ENCODE measurements around the gene TMEM272. TPM values are rescaled to one million over a fixed set of nuclear protein-coding genes. Genes with fewer than 3 reads are reported as not detected.

The TMEM272 gene
- total RNA-seq, 1 experiment from 2014 or later = not detected

DNA sequence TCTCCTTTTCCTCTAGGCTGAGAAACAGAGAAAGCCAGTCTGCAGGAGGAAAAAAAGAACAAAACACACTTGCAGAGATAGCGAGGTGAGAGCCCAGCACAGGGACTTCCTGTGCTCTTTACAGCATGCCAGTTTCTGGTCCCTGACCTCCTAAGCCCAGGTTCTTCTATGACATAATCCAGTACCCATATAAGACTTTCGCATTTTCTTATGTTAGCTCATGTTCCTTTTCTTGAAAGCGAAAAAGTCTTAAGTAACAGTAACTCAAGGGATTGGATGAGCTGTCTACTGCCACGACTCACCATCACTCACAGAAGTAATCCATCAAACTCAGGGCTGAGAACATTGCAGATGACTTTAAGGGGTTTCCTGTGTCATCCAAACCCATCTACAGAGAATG, 34.2 kb upstream of the TMEM272 start:
- Mint-ChIP-seq H3K27ac (ENCODE audit: low read depth, unreplicated experiment) (no peak overlapping the region), H3K27me3 (ENCODE audit: insufficient read depth, unreplicated experiment) (peaks cover 12% of the 10 kb centered on the region)
- CTCF ChIA-PET = interaction anchor here (0.5 to 1.1 kb wide), 2 partner anchors 50 to 80 kb away, joined by 3 read pairs; no protein-coding TSS in a partner anchor

DNA sequence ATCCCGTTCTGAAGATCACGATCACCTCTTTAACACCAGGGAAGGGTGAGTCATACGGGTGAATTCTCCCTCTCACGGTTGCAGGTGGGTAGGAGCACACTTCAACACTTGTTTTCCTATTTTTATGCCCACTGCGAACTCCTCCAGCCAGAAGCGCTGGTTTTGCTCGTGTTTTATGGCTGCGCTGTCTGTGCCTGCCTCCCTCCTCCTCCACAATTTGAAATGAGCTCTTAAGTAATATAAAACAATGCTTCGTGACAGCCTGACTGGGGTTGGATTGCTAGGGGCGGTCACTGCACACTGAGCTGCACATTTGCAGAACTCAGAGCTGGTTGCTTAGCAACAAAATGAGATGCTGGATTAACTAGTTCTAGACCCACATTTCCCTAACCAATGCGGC, 29.7 kb upstream of the TMEM272 start:
- intact Hi-C loops (cut with micrococcal nuclease) = no loop called here
- POLR2A ChIA-PET = interaction anchor here (0.7 kb wide), 1 partner anchor 138 kb away, joined by 4 read pairs; the partner anchor contains the start of gene ALG11
- Mint-ChIP-seq H3K27me3 (ENCODE audit: insufficient read depth, unreplicated experiment) (peaks cover 20% of the 10 kb centered on the region), H3K27ac (ENCODE audit: low read depth, unreplicated experiment) (no peak overlapping the region), H3K4me3 (ENCODE audit: unreplicated experiment) (no peak overlapping the region), H3K4me1 (ENCODE audit: insufficient read depth, unreplicated experiment) (no peaks in the 10 kb centered on the region), H3K9me3 (ENCODE audit: unreplicated experiment) (no peaks in the 10 kb centered on the region), H3K36me3 (ENCODE audit: insufficient read depth, unreplicated experiment) (no peaks in the 10 kb centered on the region)
- BruUV-seq (replicated peaks) = no TSS peak
- TF ChIP-seq, protein P1, sequence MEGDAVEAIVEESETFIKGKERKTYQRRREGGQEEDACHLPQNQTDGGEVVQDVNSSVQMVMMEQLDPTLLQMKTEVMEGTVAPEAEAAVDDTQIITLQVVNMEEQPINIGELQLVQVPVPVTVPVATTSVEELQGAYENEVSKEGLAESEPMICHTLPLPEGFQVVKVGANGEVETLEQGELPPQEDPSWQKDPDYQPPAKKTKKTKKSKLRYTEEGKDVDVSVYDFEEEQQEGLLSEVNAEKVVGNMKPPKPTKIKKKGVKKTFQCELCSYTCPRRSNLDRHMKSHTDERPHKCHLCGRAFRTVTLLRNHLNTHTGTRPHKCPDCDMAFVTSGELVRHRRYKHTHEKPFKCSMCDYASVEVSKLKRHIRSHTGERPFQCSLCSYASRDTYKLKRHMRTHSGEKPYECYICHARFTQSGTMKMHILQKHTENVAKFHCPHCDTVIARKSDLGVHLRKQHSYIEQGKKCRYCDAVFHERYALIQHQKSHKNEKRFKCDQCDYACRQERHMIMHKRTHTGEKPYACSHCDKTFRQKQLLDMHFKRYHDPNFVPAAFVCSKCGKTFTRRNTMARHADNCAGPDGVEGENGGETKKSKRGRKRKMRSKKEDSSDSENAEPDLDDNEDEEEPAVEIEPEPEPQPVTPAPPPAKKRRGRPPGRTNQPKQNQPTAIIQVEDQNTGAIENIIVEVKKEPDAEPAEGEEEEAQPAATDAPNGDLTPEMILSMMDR (IDR thresholded peaks at IDR 0.05; ENCODE audit: unreplicated experiment) = no peak
- no peak for DNase-seq (ENCODE audit: unreplicated experiment)
- CTCF ChIA-PET = interaction anchor here (0.8 to 2.4 kb wide), 5 partner anchors 10 to 253 kb away, joined by 3 to 9 read pairs (median 3); no protein-coding TSS in a partner anchor

More for the DNA sequence above, 34.2 kb upstream of the TMEM272 start:
- BruUV-seq (replicated peaks) = no TSS peak
- POLR2A ChIA-PET = no interaction called here
- Mint-ChIP-seq H3K4me1 (ENCODE audit: insufficient read depth, unreplicated experiment) (no peaks in the 10 kb centered on the region), H3K36me3 (ENCODE audit: insufficient read depth, unreplicated experiment) (no peaks in the 10 kb centered on the region), H3K9me3 (ENCODE audit: unreplicated experiment) (no peaks in the 10 kb centered on the region), H3K4me3 (ENCODE audit: unreplicated experiment) (no peak overlapping the region)
- intact Hi-C loops (cut with micrococcal nuclease) = no loop called here
- no peak for DNase-seq (ENCODE audit: unreplicated experiment)
- TF ChIP-seq, protein P1 (IDR thresholded peaks at IDR 0.05; ENCODE audit: unreplicated experiment) = no peak

DNA sequence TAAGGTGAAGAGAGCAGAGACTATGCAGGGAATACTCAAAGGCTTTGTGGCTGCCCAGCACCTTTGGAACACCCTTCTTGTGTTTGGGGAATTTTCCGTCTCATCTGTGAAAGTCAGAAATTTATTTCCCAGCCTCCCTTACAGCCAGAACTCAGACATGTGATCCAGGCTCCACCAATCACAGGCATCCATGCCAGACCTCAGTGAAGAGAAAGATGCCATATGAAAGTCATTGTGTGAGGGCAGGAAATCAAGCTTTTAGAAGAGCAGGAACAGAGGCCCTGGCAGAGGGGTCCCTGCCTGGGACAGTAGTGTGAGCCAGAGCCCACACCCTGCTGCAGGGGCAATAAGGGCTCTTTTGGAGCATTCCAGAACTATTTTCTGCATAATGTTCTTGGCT, 28.9 kb upstream of the TMEM272 start:
- intact Hi-C loops (cut with micrococcal nuclease) = no loop called here
- no peak overlapping the region for H3K4me3 Mint-ChIP-seq (ENCODE audit: unreplicated experiment)

DNA sequence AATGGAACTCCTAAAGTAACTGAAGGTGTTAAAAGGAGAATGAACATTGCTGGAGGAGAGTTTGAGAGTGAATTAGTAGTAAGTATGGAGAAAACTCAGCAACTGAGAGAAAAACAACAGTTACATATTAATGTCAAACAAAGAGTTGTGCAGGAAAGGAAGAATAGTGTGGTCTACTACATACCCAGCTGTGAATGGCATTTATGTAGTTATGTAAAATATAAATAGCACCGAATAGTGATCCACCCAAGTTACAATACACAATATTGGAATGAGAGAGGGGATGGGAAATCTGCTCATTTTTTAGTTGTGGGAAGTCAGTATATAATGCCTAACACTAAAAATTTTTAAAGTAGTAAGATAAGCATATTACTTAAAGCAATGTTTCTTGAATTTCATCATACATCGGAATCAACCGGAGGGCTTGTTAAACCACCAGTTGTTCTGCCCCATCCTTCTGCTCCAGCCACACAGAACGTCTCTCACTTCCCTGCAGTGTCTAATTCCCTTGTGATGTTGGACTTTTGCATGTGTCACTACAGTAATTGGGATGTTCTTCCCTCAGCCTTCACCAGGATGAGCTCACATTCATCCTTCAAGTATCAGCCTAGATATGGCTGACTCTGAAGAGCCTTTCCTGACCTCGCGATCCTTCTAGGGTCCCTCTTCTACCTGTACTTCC, 28.3 kb upstream of the TMEM272 start:
- peaks cover 31% of the 10 kb centered on the region for H3K27me3 Mint-ChIP-seq (ENCODE audit: insufficient read depth, unreplicated experiment)
- intact Hi-C loops (cut with micrococcal nuclease) = no loop called here
- H3K4me1 Mint-ChIP-seq (ENCODE audit: insufficient read depth, unreplicated experiment) = no peaks in the 10 kb centered on the region
- H3K9me3 Mint-ChIP-seq (ENCODE audit: unreplicated experiment) = no peaks in the 10 kb centered on the region
- no peak overlapping the region for H3K4me3 Mint-ChIP-seq (ENCODE audit: unreplicated experiment)
- no peak overlapping the region for H3K27ac Mint-ChIP-seq (ENCODE audit: low read depth, unreplicated experiment)
- ChIA-PET CTCF (interaction anchor here (2.4 kb wide), 1 partner anchor 19 kb away, joined by 6 read pairs; no protein-coding TSS in a partner anchor), POLR2A (no interaction called here)
- no peak for DNase-seq (ENCODE audit: unreplicated experiment)
- BruUV-seq (replicated peaks) = no TSS peak
- no peaks in the 10 kb centered on the region for H3K36me3 Mint-ChIP-seq (ENCODE audit: insufficient read depth, unreplicated experiment)
- TF ChIP-seq, protein P1 (IDR thresholded peaks at IDR 0.05; ENCODE audit: unreplicated experiment) = no peak

More for the DNA sequence above, 28.9 kb upstream of the TMEM272 start:
- Mint-ChIP-seq H3K4me1 (ENCODE audit: insufficient read depth, unreplicated experiment) (no peaks in the 10 kb centered on the region), H3K27me3 (ENCODE audit: insufficient read depth, unreplicated experiment) (peaks cover 28% of the 10 kb centered on the region), H3K9me3 (ENCODE audit: unreplicated experiment) (no peaks in the 10 kb centered on the region), H3K36me3 (ENCODE audit: insufficient read depth, unreplicated experiment) (no peaks in the 10 kb centered on the region), H3K27ac (ENCODE audit: low read depth, unreplicated experiment) (no peak overlapping the region)
- ChIA-PET POLR2A (no interaction called here), CTCF (interaction anchor here (2.4 kb wide), 1 partner anchor 19 kb away, joined by 6 read pairs; no protein-coding TSS in a partner anchor)
- no TSS peak for BruUV-seq (replicated peaks)
- TF ChIP-seq, protein P1 (IDR thresholded peaks at IDR 0.05; ENCODE audit: unreplicated experiment) = no peak
- no peak for DNase-seq (ENCODE audit: unreplicated experiment)
